Measurements from ENCODE around the gene OR6P1.

OR6P1 gene

GRCh38 chr1:158520021-158520420 is 50.4 kb downstream of the OR6P1 start:
- H3K4me1 ChIP-seq (ENCODE audit: control insufficient read depth, insufficient read depth, low read length) = no peaks in the 10 kb centered on the region
- no peaks in the 10 kb centered on the region for H3K9me3 ChIP-seq (ENCODE audit: control insufficient read depth, insufficient read depth, low read length)
- no peaks in the 10 kb centered on the region for H3K36me3 ChIP-seq (ENCODE audit: control insufficient read depth, insufficient read depth, low read length)
- no CpG with 5 or more reads among the region's 1 CpG for WGBS (ENCODE audit: insufficient coverage, insufficient read length)
- H3K4me3 ChIP-seq (ENCODE audit: low read length) = no peak overlapping the region
- no peaks in the 10 kb centered on the region for H3K27me3 ChIP-seq (ENCODE audit: control insufficient read depth, insufficient read depth, low read length)
- no peak for DNase-seq (ENCODE audit: low read depth, low spot score)
- no peak overlapping the region for H3K27ac ChIP-seq (ENCODE audit: low read length)

- Histone ChIP-seq H3K27me3 (ENCODE audit: control insufficient read depth, insufficient read depth, low read length) (no peaks in the 10 kb centered on the region), H3K36me3 (ENCODE audit: control insufficient read depth, insufficient read depth, low read length) (no peaks in the 10 kb centered on the region), H3K4me3 (ENCODE audit: low read length) (no peak overlapping the region), H3K4me1 (ENCODE audit: control insufficient read depth, insufficient read depth, low read length) (no peaks in the 10 kb centered on the region), H3K27ac (ENCODE audit: low read length) (no peak overlapping the region), H3K9me3 (ENCODE audit: control insufficient read depth, insufficient read depth, low read length) (no peaks in the 10 kb centered on the region)
- no peak for DNase-seq (ENCODE audit: low read depth, low spot score)
These were observed 53.4 kb downstream of the OR6P1 start for GRCh38 chr1:158516966-158517365.
